GM23338 (cell line): Measurements from ENCODE around the gene DIPK1A. TPM values are rescaled to one million over a fixed set of nuclear protein-coding genes. Genes with fewer than 3 reads are reported as not detected.

ENCODE experiments used
- ATAC-seq: fragments of 200-7000 bp; cut with Tn5 transposase; 3 replicates; pipeline ENCODE4 v1.9.1; 2020
- DNase-seq: peaks from one replicate; pipeline ENCODE4 v3.0.0-alpha.2; 2015; ENCODE audit warnings: low spot score
- H2AFZ ChIP-seq: fragments of 200-600 bp; sonication (generic); 2 replicates; pipeline ENCODE4 v1.8.0; 2016; ENCODE audit warnings: antibody characterized with exemption, mild to moderate bottlenecking, moderate library complexity
- H3F3A ChIP-seq: fragments of 200-600 bp; sonication (generic); replicated peaks from 2 replicates; pipeline ENCODE4 v1.8.0; 2017; ENCODE audit warnings: antibody characterized with exemption, mixed run types, low read depth
- H3K27ac ChIP-seq: fragments of 200-600 bp; sonication (generic); 2 replicates; pipeline ENCODE4 v1.6.1; 2016; ENCODE audit warnings: low read depth
- H3K27me3 ChIP-seq: fragments of 200-600 bp; sonication (generic); 2 replicates; pipeline ENCODE4 v1.8.0; 2016; ENCODE audit warnings: mild to moderate bottlenecking, mixed run types, moderate library complexity; ENCODE audit not compliant: insufficient read depth
- H3K36me3 ChIP-seq: fragments of 200-600 bp; sonication (generic); 2 replicates; pipeline ENCODE4 v1.8.0; 2016; ENCODE audit warnings: mild to moderate bottlenecking; ENCODE audit not compliant: insufficient read depth
- H3K4me1 ChIP-seq: fragments of 200-600 bp; sonication (generic); 2 replicates; pipeline ENCODE4 v1.8.0; 2016; ENCODE audit warnings: mild to moderate bottlenecking, moderate library complexity; ENCODE audit not compliant: insufficient read depth
- H3K4me2 ChIP-seq: fragments of 200-600 bp; sonication (generic); 2 replicates; pipeline ENCODE4 v1.7.1; 2017; ENCODE audit warnings: mixed run types
- H3K4me3 ChIP-seq: fragments of 200-600 bp; sonication (generic); 2 replicates; pipeline ENCODE4 v1.6.1; 2016; ENCODE audit warnings: mixed run types
- H3K79me2 ChIP-seq: fragments of 200-600 bp; sonication (generic); replicated peaks from 2 replicates; pipeline ENCODE4 v1.8.0; 2017; ENCODE audit warnings: mild to moderate bottlenecking; ENCODE audit not compliant: insufficient read depth
- H3K9me2 ChIP-seq: fragments of 200-600 bp; sonication (generic); 2 replicates; pipeline ENCODE4 v1.8.0; 2017; ENCODE audit not compliant: insufficient read depth
- H4K20me1 ChIP-seq: fragments of 200-600 bp; sonication (generic); replicated peaks from 2 replicates; pipeline ENCODE4 v1.8.0; 2017; ENCODE audit warnings: mild to moderate bottlenecking; ENCODE audit not compliant: insufficient read depth
- H3K27ac Mint-ChIP-seq: 2 replicates; pipeline ENCODE4 v1.8.0; 2020; ENCODE audit warnings: inconsistent platforms, mild to moderate bottlenecking, moderate library complexity, mixed read lengths
- H3K27me3 Mint-ChIP-seq: 3 replicates; pipeline ENCODE4 v1.8.0; 2022; ENCODE audit warnings: low read depth, mild to moderate bottlenecking, moderate library complexity, mixed read lengths, inconsistent platforms; ENCODE audit not compliant: insufficient read depth, poor library complexity
- H3K36me3 Mint-ChIP-seq: 3 replicates; pipeline ENCODE4 v1.8.0; 2021; ENCODE audit warnings: low read depth, mild to moderate bottlenecking, inconsistent platforms, moderate library complexity, mixed read lengths
- H3K4me1 Mint-ChIP-seq: 3 replicates; pipeline ENCODE4 v1.8.0; 2020; ENCODE audit warnings: mild to moderate bottlenecking, inconsistent platforms, mixed read lengths
- H3K4me3 Mint-ChIP-seq: 3 replicates; pipeline ENCODE4 v1.8.0; 2021; ENCODE audit warnings: moderate library complexity, mild to moderate bottlenecking, inconsistent platforms, mixed read lengths
- H3K9me3 Mint-ChIP-seq: 3 replicates; pipeline ENCODE4 v1.8.0; 2020; ENCODE audit warnings: moderate library complexity, mild to moderate bottlenecking, inconsistent platforms, mixed read lengths
- CREB1 ChIP-seq: fragments of 250-450 bp; sonication (Bioruptor Pico); IDR thresholded peaks from 2 replicates; pipeline ENCODE4 v1.5.0; 2020; ENCODE audit warnings: low read depth, mild to moderate bottlenecking, moderate library complexity
- CTCF ChIP-seq, 2 experiments: fragments of 200-600 bp in 1 of 2; sonication (generic) in 1 of 2; conservative IDR thresholded peaks; 2 replicates each; pipeline versions ENCODE4 v1.5.1 to v1.6.1; 2016 to 2017; ENCODE audit warnings: antibody characterized with exemption in 2 of 2, low read depth in 2 of 2, mild to moderate bottlenecking in 2 of 2, moderate library complexity in 1 of 2
- ETS1 ChIP-seq: IDR thresholded peaks from 2 replicates; pipeline ENCODE4 v1.6.1; 2016; ENCODE audit warnings: antibody characterized with exemption
- JUNB ChIP-seq: IDR thresholded peaks from one replicate; pipeline ENCODE4 v1.6.1; 2016; ENCODE audit warnings: antibody characterized with exemption; ENCODE audit not compliant: unreplicated experiment
- NANOG ChIP-seq: IDR thresholded peaks from 2 replicates; pipeline ENCODE4 v1.6.1; 2016; ENCODE audit warnings: antibody characterized with exemption, borderline replicate concordance
- POLR2AphosphoS5 ChIP-seq: IDR thresholded peaks from 2 replicates; pipeline ENCODE4 v1.6.1; 2016; ENCODE audit warnings: antibody characterized with exemption, low read depth
- REST ChIP-seq: IDR thresholded peaks from one replicate; pipeline ENCODE4 v1.6.1; 2018; ENCODE audit warnings: antibody characterized with exemption; ENCODE audit not compliant: unreplicated experiment
- STAT1 ChIP-seq: IDR thresholded peaks from one replicate; pipeline ENCODE4 v1.6.1; 2016; ENCODE audit warnings: antibody characterized with exemption; ENCODE audit not compliant: unreplicated experiment
- ZNF331 ChIP-seq: fragments of 250-450 bp; sonication (Bioruptor Pico); IDR thresholded peaks from 2 replicates; pipeline ENCODE4 v1.5.0; 2020; ENCODE audit warnings: low read depth, mild to moderate bottlenecking, moderate library complexity
- polyA plus RNA-seq: library from polyadenylated mRNA; unstranded; fragments of >200 nt; fragmentation: Nextera tagmentation; extraction: Ambion mirVana; gene quantifications from 2 replicates; pipeline ENCODE4 v1.2.1, GENCODE V29; 2016
- total RNA-seq: library from RNA; depleted of rRNA; stranded (reverse); fragments of >200 nt; shearing (Covaris generic); gene quantifications from 2 replicates; pipeline ENCODE4 v1.2.3, GENCODE V29; 2014
- TF ChIP-seq, protein P1 (sequence below): fragments of 250-450 bp; sonication (Bioruptor Pico); IDR thresholded peaks from 2 replicates; pipeline ENCODE4 v1.5.0; 2020; ENCODE audit warnings: mild to moderate bottlenecking, moderate library complexity

Gene DIPK1A
- total and polyA plus RNA-seq, 2 experiments from 2014 or later: 4.8 to 6.1 TPM

- Mint-ChIP-seq H3K36me3 (no peaks in the 10 kb centered on the region), H3K27ac (no peak overlapping the region), H3K9me3 (no peaks in the 10 kb centered on the region), H3K4me3 (no peak overlapping the region), H3K4me1 (no peaks in the 10 kb centered on the region), H3K27me3 (peaks cover 3% of the 10 kb centered on the region)
- no peaks in the 10 kb centered on the region for H3F3A ChIP-seq
- H4K20me1 ChIP-seq: no peaks in the 10 kb centered on the region
- H3K4me3 ChIP-seq: no peak overlapping the region
- DNase-seq (no peak), ATAC-seq (no peak)
- H3K27me3 ChIP-seq: no peaks in the 10 kb centered on the region
- H2AFZ ChIP-seq: 0 out of 2 replicates have a peak overlapping the region, but pooled peaks have one; percentile 34
- no peak overlapping the region for H3K4me2 ChIP-seq
- TF ChIP-seq CREB1 (CRISPR knock-in tag) (no peak), ETS1 (no peak), NANOG (no peak), STAT1 (no peak), CTCF (conservative IDR thresholded peaks at IDR 0.05; ENCODE audit: low read depth in 2 of 2) (no peak), POLR2AphosphoS5 (no peak), ZNF331 (CRISPR knock-in tag) (no peak), REST (no peak), JUNB (no peak)
- TF ChIP-seq, protein P1, sequence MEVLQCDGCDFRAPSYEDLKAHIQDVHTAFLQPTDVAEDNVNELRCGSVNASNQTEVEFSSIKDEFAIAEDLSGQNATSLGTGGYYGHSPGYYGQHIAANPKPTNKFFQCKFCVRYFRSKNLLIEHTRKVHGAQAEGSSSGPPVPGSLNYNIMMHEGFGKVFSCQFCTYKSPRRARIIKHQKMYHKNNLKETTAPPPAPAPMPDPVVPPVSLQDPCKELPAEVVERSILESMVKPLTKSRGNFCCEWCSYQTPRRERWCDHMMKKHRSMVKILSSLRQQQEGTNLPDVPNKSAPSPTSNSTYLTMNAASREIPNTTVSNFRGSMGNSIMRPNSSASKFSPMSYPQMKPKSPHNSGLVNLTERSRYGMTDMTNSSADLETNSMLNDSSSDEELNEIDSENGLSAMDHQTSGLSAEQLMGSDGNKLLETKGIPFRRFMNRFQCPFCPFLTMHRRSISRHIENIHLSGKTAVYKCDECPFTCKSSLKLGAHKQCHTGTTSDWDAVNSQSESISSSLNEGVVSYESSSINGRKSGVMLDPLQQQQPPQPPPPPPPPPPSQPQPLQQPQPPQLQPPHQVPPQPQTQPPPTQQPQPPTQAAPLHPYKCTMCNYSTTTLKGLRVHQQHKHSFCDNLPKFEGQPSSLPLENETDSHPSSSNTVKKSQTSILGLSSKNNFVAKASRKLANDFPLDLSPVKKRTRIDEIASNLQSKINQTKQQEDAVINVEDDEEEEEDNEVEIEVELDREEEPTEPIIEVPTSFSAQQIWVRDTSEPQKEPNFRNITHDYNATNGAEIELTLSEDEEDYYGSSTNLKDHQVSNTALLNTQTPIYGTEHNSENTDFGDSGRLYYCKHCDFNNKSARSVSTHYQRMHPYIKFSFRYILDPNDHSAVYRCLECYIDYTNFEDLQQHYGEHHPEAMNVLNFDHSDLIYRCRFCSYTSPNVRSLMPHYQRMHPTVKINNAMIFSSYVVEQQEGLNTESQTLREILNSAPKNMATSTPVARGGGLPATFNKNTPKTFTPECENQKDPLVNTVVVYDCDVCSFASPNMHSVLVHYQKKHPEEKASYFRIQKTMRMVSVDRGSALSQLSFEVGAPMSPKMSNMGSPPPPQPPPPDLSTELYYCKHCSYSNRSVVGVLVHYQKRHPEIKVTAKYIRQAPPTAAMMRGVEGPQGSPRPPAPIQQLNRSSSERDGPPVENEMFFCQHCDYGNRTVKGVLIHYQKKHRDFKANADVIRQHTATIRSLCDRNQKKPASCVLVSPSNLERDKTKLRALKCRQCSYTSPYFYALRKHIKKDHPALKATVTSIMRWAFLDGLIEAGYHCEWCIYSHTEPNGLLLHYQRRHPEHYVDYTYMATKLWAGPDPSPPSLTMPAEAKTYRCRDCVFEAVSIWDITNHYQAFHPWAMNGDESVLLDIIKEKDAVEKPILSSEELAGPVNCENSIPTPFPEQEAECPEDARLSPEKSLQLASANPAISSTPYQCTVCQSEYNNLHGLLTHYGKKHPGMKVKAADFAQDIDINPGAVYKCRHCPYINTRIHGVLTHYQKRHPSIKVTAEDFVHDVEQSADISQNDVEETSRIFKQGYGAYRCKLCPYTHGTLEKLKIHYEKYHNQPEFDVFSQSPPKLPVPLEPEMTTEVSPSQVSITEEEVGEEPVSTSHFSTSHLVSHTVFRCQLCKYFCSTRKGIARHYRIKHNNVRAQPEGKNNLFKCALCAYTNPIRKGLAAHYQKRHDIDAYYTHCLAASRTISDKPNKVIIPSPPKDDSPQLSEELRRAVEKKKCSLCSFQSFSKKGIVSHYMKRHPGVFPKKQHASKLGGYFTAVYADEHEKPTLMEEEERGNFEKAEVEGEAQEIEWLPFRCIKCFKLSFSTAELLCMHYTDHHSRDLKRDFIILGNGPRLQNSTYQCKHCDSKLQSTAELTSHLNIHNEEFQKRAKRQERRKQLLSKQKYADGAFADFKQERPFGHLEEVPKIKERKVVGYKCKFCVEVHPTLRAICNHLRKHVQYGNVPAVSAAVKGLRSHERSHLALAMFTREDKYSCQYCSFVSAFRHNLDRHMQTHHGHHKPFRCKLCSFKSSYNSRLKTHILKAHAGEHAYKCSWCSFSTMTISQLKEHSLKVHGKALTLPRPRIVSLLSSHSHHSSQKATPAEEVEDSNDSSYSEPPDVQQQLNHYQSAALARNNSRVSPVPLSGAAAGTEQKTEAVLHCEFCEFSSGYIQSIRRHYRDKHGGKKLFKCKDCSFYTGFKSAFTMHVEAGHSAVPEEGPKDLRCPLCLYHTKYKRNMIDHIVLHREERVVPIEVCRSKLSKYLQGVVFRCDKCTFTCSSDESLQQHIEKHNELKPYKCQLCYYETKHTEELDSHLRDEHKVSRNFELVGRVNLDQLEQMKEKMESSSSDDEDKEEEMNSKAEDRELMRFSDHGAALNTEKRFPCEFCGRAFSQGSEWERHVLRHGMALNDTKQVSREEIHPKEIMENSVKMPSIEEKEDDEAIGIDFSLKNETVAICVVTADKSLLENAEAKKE (CRISPR knock-in tag): no peak
- no peaks in the 10 kb centered on the region for H3K36me3 ChIP-seq
- H3K4me1 ChIP-seq: no peaks in the 10 kb centered on the region
- H3K27ac ChIP-seq: no peak overlapping the region
- no peaks in the 10 kb centered on the region for H3K79me2 ChIP-seq
- H3K9me2 ChIP-seq: no peaks in the 10 kb centered on the region
Measured at GRCh38 chr1:92808381-92808780, 152.9 kb downstream of the DIPK1A start.
